Liver (tissue), 9 donors: ENCODE data around the gene SLC2A4. TPM values are rescaled to one million over a fixed set of nuclear protein-coding genes. Genes with fewer than 3 reads are reported as not detected.
A peak's percentile ranks its signal among the peaks of the same experiment; 100 is the strongest.

ENCODE experiments used
- DNase-seq: peaks from one replicate; pipeline ENCODE4 v3.0.0-alpha.2; 2017; ENCODE audit warnings: low spot score
- H3K27ac ChIP-seq, 2 donors: one replicate each; pipeline ENCODE4 v1.7.0; 2013; ENCODE audit warnings: inconsistent platforms in 2 of 2, low read length in 2 of 2, control low read depth in 1 of 2, low read depth in 1 of 2, mild to moderate bottlenecking in 1 of 2
- H3K27me3 ChIP-seq, 4 donors: one replicate each; pipeline versions ENCODE4 v1.6.1 to v1.7.0; 2013; ENCODE audit warnings: low read length in 3 of 4, inconsistent platforms in 1 of 4, mild to moderate bottlenecking in 1 of 4, moderate library complexity in 1 of 4; ENCODE audit not compliant: control insufficient read depth in 4 of 4, insufficient read depth in 4 of 4
- H3K36me3 ChIP-seq, 4 donors: one replicate each; pipeline versions ENCODE4 v1.6.1 to v1.7.0; 2013; ENCODE audit warnings: low read length in 3 of 4, mild to moderate bottlenecking in 3 of 4, low read depth in 1 of 4, moderate library complexity in 1 of 4; ENCODE audit not compliant: control insufficient read depth in 4 of 4, insufficient read depth in 3 of 4
- H3K4me1 ChIP-seq, 4 donors: one replicate each; pipeline versions ENCODE4 v1.6.1 to v1.7.0; 2013; ENCODE audit warnings: low read length in 3 of 4, mild to moderate bottlenecking in 3 of 4, moderate library complexity in 1 of 4; ENCODE audit not compliant: control insufficient read depth in 4 of 4, insufficient read depth in 4 of 4
- H3K4me3 ChIP-seq, 3 donors: one replicate each; pipeline versions ENCODE4 v1.6.1 to v1.7.0; 2013; ENCODE audit warnings: low read length in 3 of 3, control low read depth in 1 of 3, low read depth in 1 of 3, mild to moderate bottlenecking in 1 of 3
- H3K9ac ChIP-seq, 2 donors: one replicate each; pipeline ENCODE4 v1.7.0; 2013; ENCODE audit warnings: low read length in 2 of 2, mild to moderate bottlenecking in 2 of 2, moderate library complexity in 2 of 2, control low read depth in 1 of 2, low read depth in 1 of 2
- H3K9me3 ChIP-seq, 4 donors: one replicate each; pipeline versions ENCODE4 v1.6.1 to v1.7.0; 2013; ENCODE audit warnings: low read length in 3 of 4; ENCODE audit not compliant: control insufficient read depth in 4 of 4
- EGR1 ChIP-seq, 2 donors: IDR thresholded peaks; 2 replicates each; pipeline ENCODE4 v1.6.1; 2016 to 2018; ENCODE audit warnings: antibody characterized with exemption in 2 of 2, low read depth in 2 of 2
- FOXA1 ChIP-seq: IDR thresholded peaks from 2 replicates; pipeline ENCODE4 v1.6.1; 2016; ENCODE audit warnings: antibody characterized with exemption
- FOXA2 ChIP-seq: IDR thresholded peaks from 2 replicates; pipeline ENCODE4 v1.6.1; 2016; ENCODE audit warnings: antibody characterized with exemption
- GABPA ChIP-seq, 2 donors: IDR thresholded peaks in 1 of 2; conservative IDR thresholded peaks in 1 of 2; 2 replicates each; pipeline ENCODE4 v1.6.1; 2016; ENCODE audit warnings: antibody characterized with exemption in 2 of 2, mild to moderate bottlenecking in 1 of 2, moderate library complexity in 1 of 2
- HNF4A ChIP-seq, 2 donors: conservative IDR thresholded peaks; 2 replicates each; pipeline ENCODE4 v1.6.1; 2016; ENCODE audit warnings: antibody characterized with exemption in 2 of 2, mild to moderate bottlenecking in 2 of 2
- JUND ChIP-seq, 2 donors: IDR thresholded peaks; 2 replicates each; pipeline ENCODE4 v1.6.1; 2016; ENCODE audit warnings: antibody characterized with exemption in 2 of 2
- MAX ChIP-seq: IDR thresholded peaks from 2 replicates; pipeline ENCODE4 v1.6.1; 2016; ENCODE audit warnings: antibody characterized with exemption
- RAD21 ChIP-seq, 2 donors: IDR thresholded peaks; 2 replicates each; pipeline ENCODE4 v1.6.1; 2016; ENCODE audit warnings: antibody characterized with exemption in 2 of 2, mild to moderate bottlenecking in 2 of 2
- REST ChIP-seq: IDR thresholded peaks from 2 replicates; pipeline ENCODE4 v1.6.1; 2016; ENCODE audit warnings: antibody characterized with exemption, mild to moderate bottlenecking
- RXRA ChIP-seq, 2 donors: IDR thresholded peaks; 2 replicates each; pipeline ENCODE4 v1.6.1; 2017 to 2018; ENCODE audit warnings: antibody characterized with exemption in 2 of 2, mild to moderate bottlenecking in 1 of 2
- SP1 ChIP-seq: IDR thresholded peaks from 2 replicates; pipeline ENCODE4 v1.6.1; 2018; ENCODE audit warnings: antibody characterized with exemption, mild to moderate bottlenecking
- TAF1 ChIP-seq: conservative IDR thresholded peaks from 2 replicates; pipeline ENCODE4 v1.6.1; 2016; ENCODE audit warnings: antibody characterized with exemption, mild to moderate bottlenecking
- YY1 ChIP-seq: IDR thresholded peaks from 2 replicates; pipeline ENCODE4 v1.6.1; 2016; ENCODE audit warnings: antibody characterized with exemption, mild to moderate bottlenecking
- ZBTB33 ChIP-seq: IDR thresholded peaks from 2 replicates; pipeline ENCODE4 v1.6.1; 2016; ENCODE audit warnings: antibody characterized with exemption
- WGBS: extraction: QIAGEN DNeasy Blood & Tissue Kit; methylation state at CpG from one replicate; pipeline ENCODE4 v1.1.7; 2013; 5-methylcytosine and 5-hydroxymethylcytosine counted together
- polyA plus RNA-seq, 2 donors: library from polyadenylated mRNA; stranded (reverse) in 1 of 2; unstranded in 1 of 2; fragments of 200-250 nt in 1 of 2; fragments of >200 nt in 1 of 2; fragmentation: Nextera tagmentation in 1 of 2; extraction: Ambion mirVana in 1 of 2; gene quantifications; one replicate each; pipeline versions ENCODE4 v1.2.1 to v1.2.3, GENCODE V29; 2013 to 2015
- total RNA-seq, 2 donors: library from RNA; depleted of rRNA; stranded (reverse); fragments of >200 nt; gene quantifications; one replicate each; pipeline ENCODE4 v1.2.3, GENCODE V29; 2014
- TF ChIP-seq, protein P1 (sequence below): fragments of 150-350 bp; IDR thresholded peaks from 2 replicates; pipeline ENCODE4 v1.5.1; 2017; ENCODE audit warnings: improper control_type of control experiment, low read depth, low read length; ENCODE audit not compliant: missing input control
- donor health status: healthy.
- donor health status: healthy.
- donor health status: healthy.
- donor health status: healthy.
- donor health status: healthy.

Gene SLC2A4
- total and polyA plus RNA-seq, 4 donors, result 0.42 to 10.6 (median 1.6) TPM

DNA sequence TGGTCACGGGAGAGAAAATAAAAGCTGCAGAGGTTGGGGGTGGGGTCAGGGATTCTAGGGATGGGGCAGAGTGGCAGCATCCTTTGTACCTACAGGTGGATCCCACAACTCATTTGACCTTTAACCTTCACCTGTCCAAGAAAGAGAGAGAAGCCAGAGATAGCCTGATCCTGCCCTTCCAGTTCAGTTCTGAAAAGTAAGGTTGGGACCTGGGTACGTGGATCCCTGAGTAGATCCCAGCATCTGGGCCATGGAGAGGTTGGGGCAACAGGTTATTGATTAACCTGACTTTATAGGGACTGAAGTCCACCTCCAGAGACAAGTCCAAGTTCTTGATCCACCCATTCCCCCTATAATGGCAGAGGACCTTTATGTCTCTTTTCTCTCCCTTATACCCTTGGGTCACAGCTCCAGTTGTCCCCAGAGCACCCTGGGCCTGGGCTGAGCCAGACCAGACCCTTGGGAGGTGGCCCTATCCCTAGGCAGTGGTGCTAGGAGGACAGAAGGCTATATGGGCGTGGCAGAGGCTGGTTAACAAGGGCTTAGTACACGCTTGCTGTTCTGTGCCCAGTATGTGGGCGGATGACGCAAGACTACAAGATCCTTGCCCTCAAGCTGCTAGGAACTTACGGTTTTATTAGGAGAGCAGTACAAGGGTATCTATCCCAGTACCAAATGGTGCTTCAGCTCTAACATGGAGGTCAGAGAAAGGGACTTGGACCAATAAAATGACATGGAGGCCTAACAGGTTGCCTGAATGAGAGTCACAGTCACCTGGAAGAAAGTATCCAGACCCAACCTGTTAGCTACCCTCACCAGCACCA is 22.6 kb upstream of the SLC2A4 start (continued):
- peak; percentile 56 to 64 for TF ChIP-seq JUND (IDR thresholded peaks at IDR 0.05)
- peak; percentile 33 for TF ChIP-seq TAF1
- peak; percentile 57 for TF ChIP-seq ZBTB33

- Histone ChIP-seq H3K4me3 (peak overlapping the region; percentile 15 to 68 (median 63)), H3K9ac (peak overlapping the region in 1 of 2 donors; percentile 52), H3K4me1 (peaks cover 13 to 53% (median 32%) of the 10 kb centered on the region in 4 donors), H3K27me3 (no peaks in the 10 kb centered on the region), H3K36me3 (peaks cover 0 to 15% (median 7%) of the 10 kb centered on the region in 4 donors), H3K9me3 (no peaks in the 10 kb centered on the region), H3K27ac (peak overlapping the region; percentile 72 to 85)
- TF ChIP-seq YY1, result no peak
- TF ChIP-seq JUND (IDR thresholded peaks at IDR 0.05), result no peak
- no peak for TF ChIP-seq HNF4A (conservative IDR thresholded peaks at IDR 0.05)
- TF ChIP-seq MAX, result no peak
- no peak for TF ChIP-seq FOXA1
- no peak for TF ChIP-seq RXRA (IDR thresholded peaks at IDR 0.05)
- no peak for TF ChIP-seq GABPA (IDR thresholded peaks at IDR 0.05 in 1 of 2, conservative IDR thresholded peaks at IDR 0.05 in 1 of 2)
- TF ChIP-seq RAD21 (IDR thresholded peaks at IDR 0.05), result no peak
- TF ChIP-seq, protein P1, sequence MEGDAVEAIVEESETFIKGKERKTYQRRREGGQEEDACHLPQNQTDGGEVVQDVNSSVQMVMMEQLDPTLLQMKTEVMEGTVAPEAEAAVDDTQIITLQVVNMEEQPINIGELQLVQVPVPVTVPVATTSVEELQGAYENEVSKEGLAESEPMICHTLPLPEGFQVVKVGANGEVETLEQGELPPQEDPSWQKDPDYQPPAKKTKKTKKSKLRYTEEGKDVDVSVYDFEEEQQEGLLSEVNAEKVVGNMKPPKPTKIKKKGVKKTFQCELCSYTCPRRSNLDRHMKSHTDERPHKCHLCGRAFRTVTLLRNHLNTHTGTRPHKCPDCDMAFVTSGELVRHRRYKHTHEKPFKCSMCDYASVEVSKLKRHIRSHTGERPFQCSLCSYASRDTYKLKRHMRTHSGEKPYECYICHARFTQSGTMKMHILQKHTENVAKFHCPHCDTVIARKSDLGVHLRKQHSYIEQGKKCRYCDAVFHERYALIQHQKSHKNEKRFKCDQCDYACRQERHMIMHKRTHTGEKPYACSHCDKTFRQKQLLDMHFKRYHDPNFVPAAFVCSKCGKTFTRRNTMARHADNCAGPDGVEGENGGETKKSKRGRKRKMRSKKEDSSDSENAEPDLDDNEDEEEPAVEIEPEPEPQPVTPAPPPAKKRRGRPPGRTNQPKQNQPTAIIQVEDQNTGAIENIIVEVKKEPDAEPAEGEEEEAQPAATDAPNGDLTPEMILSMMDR, result no peak
- TF ChIP-seq EGR1 (IDR thresholded peaks at IDR 0.05; ENCODE audit: low read depth in 2 of 2), result no peak
- no peak for TF ChIP-seq ZBTB33
- TF ChIP-seq FOXA2, result no peak
- no peak for TF ChIP-seq SP1
- TF ChIP-seq REST, result no peak
- WGBS, result 77% methylated on average over 6 of the region's 6 CpGs
- no peak for DNase-seq
These were observed 22.0 kb upstream of the SLC2A4 start for GRCh38 chr17:7259555-7259889.
